Effector memory CD8-positive, alpha-beta T cell (primary cell): ENCODE data around the gene PPIF.
A peak's percentile ranks its signal among the peaks of the same experiment; 100 is the strongest.

Source experiments
- ATAC-seq: fragments of 150-1000 bp; cut with Tn5 transposase; replicated peaks from 2 replicates; pipeline ENCODE4 v1.10.0; 2021; ENCODE audit warnings: mild to moderate bottlenecking, moderate library complexity
- DNase-seq, 3 experiments: peaks; one replicate each; pipeline ENCODE4 v3.0.0; 2021
- H3K27ac Mint-ChIP-seq, 2 donors: one replicate each; pipeline ENCODE4 v1.8.0; 2022; ENCODE audit warnings: mild to moderate bottlenecking in 2 of 2, mixed read lengths in 2 of 2, moderate library complexity in 2 of 2
- H3K27me3 Mint-ChIP-seq, 2 donors: one replicate each; pipeline ENCODE4 v1.8.0; 2022; ENCODE audit warnings: mixed read lengths in 2 of 2
- H3K36me3 Mint-ChIP-seq: one replicate; pipeline ENCODE4 v1.8.0; 2022; ENCODE audit warnings: mild to moderate bottlenecking, moderate library complexity, mixed read lengths; ENCODE audit not compliant: insufficient read depth
- H3K4me1 Mint-ChIP-seq, 2 donors: one replicate each; pipeline ENCODE4 v1.8.0; 2022; ENCODE audit warnings: low read depth in 2 of 2, mixed read lengths in 2 of 2
- H3K4me3 Mint-ChIP-seq, 2 donors: one replicate each; pipeline ENCODE4 v1.8.0; 2022; ENCODE audit warnings: mild to moderate bottlenecking in 2 of 2, mixed read lengths in 2 of 2, moderate library complexity in 2 of 2
- H3K9me3 Mint-ChIP-seq, 2 donors: one replicate each; pipeline ENCODE4 v1.8.0; 2022; ENCODE audit warnings: mixed read lengths in 2 of 2

PPIF gene

DNA sequence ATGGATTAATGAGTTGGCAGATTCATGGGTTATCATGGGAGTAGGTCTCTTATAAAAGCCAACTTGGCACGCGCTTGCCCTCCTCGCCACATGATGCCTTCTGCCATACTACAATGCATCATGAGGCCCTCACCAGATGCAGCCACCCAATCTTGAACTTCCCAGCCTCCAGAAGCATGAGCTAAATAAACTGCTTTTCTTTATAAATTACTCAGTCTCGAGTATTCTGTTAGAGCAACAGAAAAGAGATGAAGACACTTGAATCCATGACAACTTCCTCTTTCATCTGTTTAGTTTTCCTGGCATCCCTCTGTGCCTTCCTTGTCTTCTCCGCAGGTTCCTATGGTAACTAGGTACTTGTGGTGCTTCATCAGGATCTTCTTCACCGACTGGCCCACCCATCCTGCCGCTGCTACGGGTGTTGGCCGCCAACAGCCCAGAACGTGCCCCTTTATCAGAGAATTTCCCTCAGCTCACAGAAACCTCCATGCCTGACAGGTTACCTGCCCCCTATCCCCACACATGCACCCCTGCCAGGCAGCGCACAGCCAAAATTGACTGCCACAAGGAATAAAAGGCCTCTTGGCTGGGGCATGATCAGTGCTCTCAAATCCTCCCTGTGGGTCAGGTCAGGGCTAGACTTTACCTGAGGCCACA lies 28.0 kb upstream of the PPIF start:
- H3K4me3 Mint-ChIP-seq = peak overlapping the region; percentile 58 to 80
- H3K9me3 Mint-ChIP-seq = no peaks in the 10 kb centered on the region
- no peak for DNase-seq
- H3K27ac Mint-ChIP-seq = peak overlapping the region; percentile 79 to 94
- no peaks in the 10 kb centered on the region for H3K27me3 Mint-ChIP-seq
- H3K4me1 Mint-ChIP-seq = peaks cover 68 to 73% of the 10 kb centered on the region in 2 donors
- H3K36me3 Mint-ChIP-seq = peaks cover 34% of the 10 kb centered on the region
- no peak for ATAC-seq

DNA sequence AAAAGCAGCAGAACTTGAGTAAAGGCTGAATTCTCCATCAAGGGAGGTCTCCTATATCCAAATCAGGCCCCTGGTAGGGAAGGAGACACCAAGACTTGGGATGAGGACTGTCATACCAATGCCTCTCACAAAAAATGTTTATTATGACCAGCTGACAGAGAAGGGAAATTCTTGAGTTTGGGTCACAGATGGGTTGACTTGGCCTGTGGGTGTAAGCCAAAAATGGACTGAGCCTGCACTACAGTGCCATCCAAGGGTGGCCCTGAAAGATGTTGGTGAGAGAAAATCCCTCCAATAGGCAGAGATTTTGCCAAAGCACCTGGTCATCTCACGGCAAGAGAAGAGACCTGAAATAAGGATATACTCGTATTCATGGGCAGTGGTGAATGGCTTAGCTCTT lies 27.0 kb upstream of the PPIF start:
- ATAC-seq (no peak), DNase-seq (no peak)
- Mint-ChIP-seq H3K27me3 (no peaks in the 10 kb centered on the region), H3K4me3 (peak overlapping the region in 1 of 2 donors; percentile 58), H3K27ac (peak overlapping the region; percentile 6 to 62), H3K4me1 (peaks cover 69 to 80% of the 10 kb centered on the region in 2 donors), H3K36me3 (peaks cover 34% of the 10 kb centered on the region), H3K9me3 (no peaks in the 10 kb centered on the region)

DNA sequence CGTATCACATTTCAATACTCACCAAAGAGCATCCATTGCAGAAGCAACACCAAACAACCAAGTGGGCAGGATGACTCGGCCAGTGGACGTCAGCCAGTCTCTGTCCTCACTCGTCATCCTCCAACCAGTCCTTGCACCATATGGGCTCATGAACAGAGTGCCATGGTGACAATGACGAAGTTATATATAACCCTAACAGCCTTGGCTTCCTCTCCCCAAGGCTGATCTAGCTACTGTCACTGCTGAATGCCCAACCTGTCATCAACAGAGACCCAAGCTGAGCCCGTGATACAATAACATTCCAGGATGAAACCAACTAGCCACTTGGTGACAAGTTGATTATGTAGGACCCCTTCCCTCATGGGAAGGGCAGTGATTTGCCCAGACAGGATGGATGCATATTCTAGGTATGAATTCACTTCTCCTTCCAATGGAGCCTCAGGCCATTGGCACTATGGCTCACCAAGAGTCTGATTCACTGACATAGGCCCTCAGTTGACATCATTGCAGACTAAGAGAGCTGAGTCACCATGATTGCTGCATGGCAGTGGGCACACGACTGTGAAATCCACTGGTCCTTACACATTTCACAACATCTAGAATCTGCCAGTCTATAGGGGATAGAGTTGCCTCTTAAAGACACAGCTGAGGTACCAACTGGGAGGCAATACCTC lies 26.3 kb upstream of the PPIF start:
- ATAC-seq (no peak), DNase-seq (no peak)
- H3K4me3 Mint-ChIP-seq = peak overlapping the region in 1 of 2 donors; percentile 51
- H3K27ac Mint-ChIP-seq = peak overlapping the region; percentile 6 to 62
- peaks cover 34% of the 10 kb centered on the region for H3K36me3 Mint-ChIP-seq
- no peaks in the 10 kb centered on the region for H3K9me3 Mint-ChIP-seq
- H3K4me1 Mint-ChIP-seq = peaks cover 65 to 74% of the 10 kb centered on the region in 2 donors
- H3K27me3 Mint-ChIP-seq = no peaks in the 10 kb centered on the region

DNA sequence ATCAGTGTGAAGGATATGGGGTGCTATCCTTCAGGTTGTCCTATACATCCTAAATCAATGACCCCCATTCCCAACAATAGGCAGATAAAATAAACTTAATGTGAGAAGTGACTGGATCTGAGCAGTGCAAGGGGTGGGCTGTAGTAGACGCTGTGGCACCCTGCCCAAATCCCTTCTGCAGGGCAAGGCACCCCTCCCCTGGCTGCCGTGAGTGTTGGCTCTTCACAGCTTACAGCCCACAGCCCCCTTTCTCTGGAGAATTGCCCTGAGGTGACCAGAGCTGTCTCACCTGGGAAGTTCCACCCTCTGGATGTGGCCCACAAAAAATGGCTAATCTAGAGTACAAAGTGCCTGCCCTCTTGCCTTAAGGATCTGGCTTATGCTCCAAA lies 25.8 kb upstream of the PPIF start:
- H3K4me3 Mint-ChIP-seq = peak overlapping the region; percentile 7 to 51
- peaks cover 64 to 72% of the 10 kb centered on the region in 2 donors for H3K4me1 Mint-ChIP-seq
- no peaks in the 10 kb centered on the region for H3K9me3 Mint-ChIP-seq
- peaks cover 31% of the 10 kb centered on the region for H3K36me3 Mint-ChIP-seq
- H3K27ac Mint-ChIP-seq = peak overlapping the region in 1 of 2 donors; percentile 97
- ATAC-seq (no peak), DNase-seq (no peak)
- no peaks in the 10 kb centered on the region for H3K27me3 Mint-ChIP-seq

DNA sequence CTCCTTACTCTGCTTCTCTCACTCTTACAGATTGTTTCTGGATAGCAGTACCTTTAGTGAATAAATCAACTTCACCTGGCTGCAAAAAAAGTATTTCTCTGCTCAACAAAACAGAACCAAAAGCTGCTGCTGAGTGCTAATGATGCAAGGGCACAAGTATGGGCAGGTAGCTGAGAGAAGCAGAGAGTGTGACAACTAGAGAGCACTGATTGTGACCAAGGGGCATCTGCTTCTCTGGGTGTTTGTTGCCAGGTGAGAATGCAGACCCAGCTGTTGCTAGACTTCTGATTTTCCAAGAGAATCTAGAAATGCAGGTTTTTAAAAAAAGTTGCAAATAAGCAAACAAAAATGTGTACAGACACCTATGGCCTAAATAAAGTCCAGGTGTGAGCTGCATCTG lies 25.3 kb upstream of the PPIF start:
- no peaks in the 10 kb centered on the region for H3K9me3 Mint-ChIP-seq
- DNase-seq = no peak
- H3K27me3 Mint-ChIP-seq = no peaks in the 10 kb centered on the region
- peak overlapping the region; percentile 7 to 51 for H3K4me3 Mint-ChIP-seq
- peaks cover 59 to 68% of the 10 kb centered on the region in 2 donors for H3K4me1 Mint-ChIP-seq
- ATAC-seq = no peak
- peak overlapping the region in 1 of 2 donors; percentile 97 for H3K27ac Mint-ChIP-seq
- H3K36me3 Mint-ChIP-seq = peaks cover 30% of the 10 kb centered on the region

DNA sequence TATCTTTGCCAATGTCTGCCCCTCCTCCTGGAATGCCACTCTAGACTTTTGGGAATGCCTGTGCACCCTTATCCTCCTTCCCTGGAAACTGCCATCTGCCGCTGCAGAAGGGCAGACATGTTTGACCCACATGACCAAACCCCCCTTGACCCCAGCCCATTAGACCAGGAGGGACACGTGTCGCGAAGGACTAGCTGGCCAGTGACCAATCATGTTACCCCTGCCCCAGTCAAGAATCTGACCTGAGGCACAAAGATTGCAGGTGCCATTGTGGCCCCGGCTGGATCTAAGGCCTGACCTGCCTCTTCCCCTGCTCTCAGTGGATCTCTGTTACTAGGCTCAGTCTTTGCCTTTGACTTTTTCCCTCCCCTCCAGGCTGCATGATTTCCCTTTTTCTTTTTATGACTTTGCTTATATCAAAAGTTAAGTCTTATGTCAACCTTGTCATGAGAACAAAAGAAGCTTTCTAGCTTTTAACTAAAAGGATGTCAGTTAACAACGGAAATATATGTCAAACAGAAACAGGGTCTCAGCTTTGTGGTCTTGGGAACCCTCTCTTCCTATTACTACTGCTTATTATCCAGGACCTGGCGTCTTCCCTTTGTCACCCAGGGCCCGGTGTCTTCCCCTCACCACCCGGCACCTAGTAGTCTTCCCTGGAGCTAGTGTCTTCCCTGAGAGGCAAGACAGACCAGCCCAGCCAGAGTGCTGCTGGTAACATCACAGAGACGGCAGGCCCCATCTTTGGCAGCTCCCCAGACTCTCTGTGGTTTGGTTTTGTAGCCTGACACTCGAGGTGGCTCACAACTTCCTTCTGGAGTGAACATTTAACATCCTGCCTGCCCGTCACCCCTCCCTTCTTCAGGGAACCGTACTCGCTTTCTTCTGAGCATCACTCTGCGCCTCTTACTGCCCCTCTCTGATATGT lies 24.4 kb upstream of the PPIF start:
- Mint-ChIP-seq H3K27ac (peak overlapping the region; percentile 90 to 97), H3K9me3 (no peaks in the 10 kb centered on the region), H3K4me3 (peak overlapping the region; percentile 78 to 79), H3K27me3 (no peaks in the 10 kb centered on the region), H3K4me1 (peaks cover 51 to 60% of the 10 kb centered on the region in 2 donors), H3K36me3 (peaks cover 21% of the 10 kb centered on the region)
- ATAC-seq (peak; percentile 96), DNase-seq (peak; percentile 79 to 86 (median 79))

DNA sequence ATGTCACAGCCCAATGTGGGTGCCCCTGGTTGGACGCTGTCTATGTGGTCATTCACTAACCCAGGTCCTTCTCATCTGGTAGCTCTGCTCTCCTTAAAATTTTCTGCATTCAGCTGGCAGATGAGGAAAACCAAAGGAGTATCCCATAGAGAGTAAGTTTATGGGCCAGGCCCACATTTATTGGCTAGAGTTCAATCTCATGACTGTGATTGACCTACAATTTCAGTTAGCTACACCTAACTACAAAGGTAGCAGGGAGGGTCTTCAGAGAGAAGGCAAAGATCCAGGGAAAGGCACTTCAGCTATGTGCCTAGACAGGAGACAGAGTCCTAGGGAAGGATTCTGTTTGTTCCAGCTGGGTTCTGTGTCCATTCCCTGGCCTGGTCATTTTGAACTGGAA lies 23.7 kb upstream of the PPIF start:
- H3K27ac Mint-ChIP-seq = peak overlapping the region; percentile 90 to 97
- no peak for DNase-seq
- no peaks in the 10 kb centered on the region for H3K27me3 Mint-ChIP-seq

DNA sequence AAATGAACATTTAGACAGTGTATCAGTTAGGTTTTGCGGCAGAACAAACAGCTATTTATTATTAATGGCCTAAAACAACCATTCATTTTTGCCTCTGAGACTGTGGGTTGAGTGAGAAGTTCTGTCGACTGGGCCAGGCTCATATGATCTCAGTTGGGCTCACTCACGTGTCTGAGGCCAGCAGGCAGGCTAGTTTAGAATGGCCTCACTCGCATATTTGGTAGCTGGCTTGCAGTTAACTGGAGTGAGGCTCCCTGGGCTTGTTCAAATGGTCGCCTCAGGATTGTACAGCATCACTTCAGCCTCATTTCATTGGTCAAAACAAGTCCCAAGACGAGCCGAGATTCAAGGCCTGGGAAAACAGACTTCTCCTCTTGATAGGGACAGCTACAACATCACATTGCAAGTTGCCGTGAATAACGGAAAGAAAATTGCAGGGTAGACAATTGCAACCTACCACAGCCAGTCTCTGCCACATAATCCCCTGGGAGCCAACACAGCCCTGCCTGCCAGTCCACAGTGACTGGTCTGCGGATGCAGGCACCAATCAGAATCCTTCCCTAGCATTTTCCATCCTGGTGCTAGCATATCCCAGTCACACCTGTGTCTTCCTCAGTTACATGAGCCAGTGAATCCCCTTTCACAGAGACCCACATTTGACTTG lies 23.1 kb upstream of the PPIF start:
- Mint-ChIP-seq H3K4me1 (peaks cover 38 to 47% of the 10 kb centered on the region in 2 donors), H3K27ac (no peak overlapping the region), H3K36me3 (peaks cover 10% of the 10 kb centered on the region), H3K9me3 (no peaks in the 10 kb centered on the region), H3K4me3 (no peak overlapping the region), H3K27me3 (no peaks in the 10 kb centered on the region)
- DNase-seq (no peak), ATAC-seq (no peak)

More for the DNA sequence above, 23.7 kb upstream of the PPIF start:
- Mint-ChIP-seq H3K36me3 (peaks cover 14% of the 10 kb centered on the region), H3K9me3 (no peaks in the 10 kb centered on the region), H3K4me3 (peak overlapping the region; percentile 78 to 79), H3K4me1 (peaks cover 44 to 53% of the 10 kb centered on the region in 2 donors)
- ATAC-seq = no peak

DNA sequence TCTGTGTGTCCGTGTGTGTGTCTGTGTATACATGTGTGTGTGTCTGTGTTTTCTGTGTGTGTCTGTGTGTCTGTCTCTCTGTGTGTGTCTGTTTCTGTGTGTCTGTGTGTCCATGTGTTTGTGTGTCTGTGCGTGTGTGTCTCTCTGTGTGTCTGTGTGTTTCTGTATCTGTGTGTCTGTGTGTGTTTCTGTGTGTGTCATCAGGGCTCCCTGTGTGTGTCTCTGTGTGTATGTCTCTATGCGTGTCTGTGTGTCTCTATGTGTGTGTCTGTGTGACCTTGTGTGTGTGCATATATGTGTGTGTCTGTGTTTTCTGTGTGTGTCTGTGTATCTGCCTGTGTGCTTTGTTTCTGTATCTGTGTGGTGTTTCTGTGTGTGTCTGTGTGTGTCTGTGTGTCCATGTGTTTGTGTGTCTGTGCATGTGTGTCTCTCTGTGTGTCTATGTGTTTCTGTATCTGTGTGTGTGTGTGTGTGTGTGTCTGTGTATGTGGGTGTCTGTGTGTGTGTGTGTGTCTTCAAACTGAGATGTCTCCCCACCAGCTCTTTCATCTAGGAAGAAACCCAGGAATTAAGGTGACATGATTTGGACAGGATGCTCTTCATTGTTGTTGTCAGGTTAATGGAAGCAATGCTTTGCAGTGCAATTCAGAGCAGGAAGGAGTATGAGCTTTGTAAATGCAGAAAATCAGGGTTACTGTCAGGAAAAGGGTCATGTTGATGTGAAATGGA lies 20.7 kb upstream of the PPIF start:
- DNase-seq (no peak), ATAC-seq (no peak)
- H3K4me1 Mint-ChIP-seq = peaks cover 23 to 28% of the 10 kb centered on the region in 2 donors
- H3K4me3 Mint-ChIP-seq = no peak overlapping the region
- no peaks in the 10 kb centered on the region for H3K27me3 Mint-ChIP-seq
- H3K9me3 Mint-ChIP-seq = no peaks in the 10 kb centered on the region
- H3K27ac Mint-ChIP-seq = no peak overlapping the region
- peaks cover 6% of the 10 kb centered on the region for H3K36me3 Mint-ChIP-seq

DNA sequence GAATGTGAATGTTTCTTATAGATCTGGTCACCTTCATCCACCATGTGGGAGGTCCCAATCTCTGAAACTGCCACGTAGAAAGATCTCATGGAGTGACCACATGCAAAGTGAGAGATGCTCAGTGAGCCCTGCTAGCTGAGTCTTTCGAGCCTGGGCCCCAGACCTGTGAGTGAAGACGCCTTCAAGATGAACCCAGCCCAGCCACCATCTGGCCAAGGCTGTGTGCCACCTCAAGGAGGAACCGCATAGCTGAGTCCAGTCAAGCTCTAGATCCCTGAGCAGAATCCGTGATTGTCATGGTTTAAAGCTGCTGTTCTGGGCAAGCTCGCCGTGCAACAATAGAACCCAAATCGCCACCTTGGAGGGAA lies 20.2 kb upstream of the PPIF start:
- DNase-seq (no peak), ATAC-seq (no peak)
- peaks cover 6% of the 10 kb centered on the region for H3K36me3 Mint-ChIP-seq
- H3K4me3 Mint-ChIP-seq = no peak overlapping the region
- H3K27me3 Mint-ChIP-seq = no peaks in the 10 kb centered on the region
- H3K27ac Mint-ChIP-seq = no peak overlapping the region
- H3K4me1 Mint-ChIP-seq = peaks cover 26 to 28% of the 10 kb centered on the region in 2 donors
- no peaks in the 10 kb centered on the region for H3K9me3 Mint-ChIP-seq

DNA sequence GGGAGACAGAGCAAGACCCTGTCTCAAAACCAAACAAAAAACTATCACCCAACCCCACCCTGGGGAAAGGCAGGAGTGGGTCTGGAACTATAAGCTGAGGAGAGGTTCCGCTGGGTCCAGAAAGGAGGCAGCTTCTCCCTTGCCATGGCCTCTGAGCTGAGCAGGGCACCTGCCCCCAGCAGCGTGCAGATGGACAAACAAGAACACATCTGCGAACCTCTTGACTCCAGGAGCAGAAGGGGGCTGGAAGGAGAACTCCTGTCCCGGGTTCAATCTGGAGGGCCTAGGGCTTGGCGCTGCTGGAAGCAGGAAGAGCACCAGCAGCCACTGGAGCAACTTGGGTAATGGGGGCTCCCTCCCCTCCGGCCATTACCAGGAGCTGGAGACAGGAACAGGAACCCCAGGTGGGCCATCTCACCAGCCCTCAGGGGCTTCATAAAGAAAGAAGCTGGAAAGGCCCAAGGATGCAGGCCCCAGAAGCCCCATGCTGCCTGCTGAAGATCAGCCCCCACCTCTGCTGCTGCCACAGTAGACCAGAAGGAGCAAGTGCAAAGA lies 19.0 kb upstream of the PPIF start:
- ATAC-seq = no peak
- peaks cover 4% of the 10 kb centered on the region for H3K36me3 Mint-ChIP-seq
- peaks cover 18 to 20% of the 10 kb centered on the region in 2 donors for H3K4me1 Mint-ChIP-seq
- no peak for DNase-seq
- no peak overlapping the region for H3K4me3 Mint-ChIP-seq
- no peaks in the 10 kb centered on the region for H3K9me3 Mint-ChIP-seq
- H3K27me3 Mint-ChIP-seq = no peaks in the 10 kb centered on the region
- H3K27ac Mint-ChIP-seq = no peak overlapping the region

DNA sequence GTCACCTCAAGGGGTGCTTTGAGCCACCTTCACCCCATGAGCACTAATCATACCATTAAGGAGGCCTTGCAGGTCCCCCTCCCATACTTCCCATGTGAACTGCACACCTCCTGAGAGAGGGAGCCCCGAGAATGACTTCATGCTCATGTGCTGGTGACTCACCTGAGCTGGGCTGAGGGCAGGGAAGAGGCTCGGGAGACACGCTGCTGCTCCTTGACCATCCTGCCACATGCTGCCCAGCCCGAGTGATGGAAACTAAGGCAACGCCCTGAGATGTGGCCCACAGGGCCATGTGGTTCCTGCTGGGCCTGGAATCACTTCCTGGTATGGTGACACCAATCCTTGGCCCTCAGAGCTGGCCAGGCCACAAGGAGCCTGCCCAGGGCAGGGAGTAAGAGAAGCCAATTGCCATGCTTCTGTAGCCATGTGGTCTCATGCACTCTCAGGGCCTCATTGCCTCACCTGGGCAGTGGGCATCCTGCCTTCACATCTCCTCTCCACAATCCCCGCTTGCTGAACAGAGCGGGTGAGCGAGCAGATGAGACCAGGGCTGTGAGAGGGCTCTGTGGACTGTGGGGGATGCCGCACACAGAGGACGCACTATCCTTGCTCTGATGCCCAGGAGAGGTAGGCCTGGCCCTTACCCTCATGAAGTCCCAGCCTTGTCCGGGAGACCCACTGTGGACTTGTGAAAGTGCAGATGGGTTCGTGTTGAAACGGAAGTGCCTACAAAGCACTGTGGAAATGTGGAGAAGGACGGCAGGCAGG lies 18.3 kb upstream of the PPIF start:
- Mint-ChIP-seq H3K4me3 (no peak overlapping the region), H3K4me1 (peaks cover 14% of the 10 kb centered on the region in 2 donors), H3K9me3 (no peaks in the 10 kb centered on the region), H3K27ac (no peak overlapping the region), H3K27me3 (no peaks in the 10 kb centered on the region), H3K36me3 (no peaks in the 10 kb centered on the region)
- ATAC-seq = no peak
- DNase-seq = no peak
